ENCODE data around the gene CHD2. TPM values are rescaled to one million over a fixed set of nuclear protein-coding genes. Genes with fewer than 3 reads are reported as not detected.

CHD2 gene
- total and polyA plus RNA-seq, 2 donors (not counting 3 experiments of a cell fraction or from before 2014, with no cell fraction given) = 53.8 to 97.9 TPM

GRCh38 chr15:92938387-92938786 is 38.3 kb downstream of the CHD2 start:
- POLR2A ChIA-PET = interaction anchor here (1.2 kb wide), 1 partner anchor 38 kb away, joined by 3 read pairs; the partner anchor contains the start of gene CHD2
- no peak for TF ChIP-seq JUN (IDR thresholded peaks at IDR 0.05; ENCODE audit: borderline replicate concordance, insufficient read depth, insufficient read length, low read depth)
- TF ChIP-seq POLR2AphosphoS5 (IDR thresholded peaks at IDR 0.05; ENCODE audit: insufficient read depth, low read depth, low read length) = no peak
- TF ChIP-seq, protein P1, sequence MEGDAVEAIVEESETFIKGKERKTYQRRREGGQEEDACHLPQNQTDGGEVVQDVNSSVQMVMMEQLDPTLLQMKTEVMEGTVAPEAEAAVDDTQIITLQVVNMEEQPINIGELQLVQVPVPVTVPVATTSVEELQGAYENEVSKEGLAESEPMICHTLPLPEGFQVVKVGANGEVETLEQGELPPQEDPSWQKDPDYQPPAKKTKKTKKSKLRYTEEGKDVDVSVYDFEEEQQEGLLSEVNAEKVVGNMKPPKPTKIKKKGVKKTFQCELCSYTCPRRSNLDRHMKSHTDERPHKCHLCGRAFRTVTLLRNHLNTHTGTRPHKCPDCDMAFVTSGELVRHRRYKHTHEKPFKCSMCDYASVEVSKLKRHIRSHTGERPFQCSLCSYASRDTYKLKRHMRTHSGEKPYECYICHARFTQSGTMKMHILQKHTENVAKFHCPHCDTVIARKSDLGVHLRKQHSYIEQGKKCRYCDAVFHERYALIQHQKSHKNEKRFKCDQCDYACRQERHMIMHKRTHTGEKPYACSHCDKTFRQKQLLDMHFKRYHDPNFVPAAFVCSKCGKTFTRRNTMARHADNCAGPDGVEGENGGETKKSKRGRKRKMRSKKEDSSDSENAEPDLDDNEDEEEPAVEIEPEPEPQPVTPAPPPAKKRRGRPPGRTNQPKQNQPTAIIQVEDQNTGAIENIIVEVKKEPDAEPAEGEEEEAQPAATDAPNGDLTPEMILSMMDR (IDR thresholded peaks at IDR 0.05; ENCODE audit: extremely low read depth in 1 of 2, insufficient read depth in 1 of 2, low read depth in 1 of 2, low read length in 2 of 2) = no peak
- TF ChIP-seq, protein P2, sequence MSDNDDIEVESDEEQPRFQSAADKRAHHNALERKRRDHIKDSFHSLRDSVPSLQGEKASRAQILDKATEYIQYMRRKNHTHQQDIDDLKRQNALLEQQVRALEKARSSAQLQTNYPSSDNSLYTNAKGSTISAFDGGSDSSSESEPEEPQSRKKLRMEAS (IDR thresholded peaks at IDR 0.05; ENCODE audit: insufficient read depth, insufficient read length) = no peak
- TF ChIP-seq EZH2 (IDR thresholded peaks at IDR 0.05; ENCODE audit: borderline replicate concordance, low read depth, low read length, severe bottlenecking) = no peak
- TF ChIP-seq FOS (IDR thresholded peaks at IDR 0.05; ENCODE audit: borderline replicate concordance, insufficient read depth, low read length) = no peak
- no peak for TF ChIP-seq GATA2 (IDR thresholded peaks at IDR 0.05; ENCODE audit: insufficient read depth, insufficient read length, low read depth, low read length)
- TF ChIP-seq MYC (IDR thresholded peaks at IDR 0.05; ENCODE audit: low read depth, low read length) = no peak
- no peak for TF ChIP-seq POLR2A (IDR thresholded peaks at IDR 0.05; ENCODE audit: low read depth, low read length)

More at GRCh38 chr15:92938387-92938786, 38.3 kb downstream of the CHD2 start:
- H3K9me3 ChIP-seq (replicated peaks; ENCODE audit: control insufficient read depth, insufficient read depth, low read length) = no peaks in the 10 kb centered on the region
- dilution Hi-C loops (cut with MboI; ENCODE audit: extremely low pct_ligation_motif_present, low sequenced_read_pairs) (no loop called here), intact Hi-C loops (cut with micrococcal nuclease) (loop anchor here (2.0 kb wide), 1 partner anchor 14 kb away; no protein-coding TSS in a partner anchor)
- H3K27ac ChIP-seq (ENCODE audit: insufficient read depth, low read depth, low read length) = no peak overlapping the region
- no peak overlapping the region for H2AFZ ChIP-seq (ENCODE audit: low read depth, low read length)
- DNase-seq (ENCODE audit: low read depth, low spot score) (no peak), FAIRE-seq (no peak)
- H3K4me3 ChIP-seq (replicated peaks in 1 of 3; ENCODE audit: insufficient read depth in 1 of 3, low read depth in 1 of 3, low read length in 3 of 3) = no peak overlapping the region
- peaks cover 68% of the 10 kb centered on the region for H3K79me2 ChIP-seq (ENCODE audit: control insufficient read depth, insufficient read depth, low read length)
- H3K4me2 ChIP-seq (ENCODE audit: insufficient read depth, low read length) = no peak overlapping the region
- CTCF ChIA-PET = interaction anchor here (1.6 to 2.4 kb wide), 5 partner anchors 10 to 141 kb away, joined by 3 to 6 read pairs (median 5); no protein-coding TSS in a partner anchor
- no peaks in the 10 kb centered on the region for H4K20me1 ChIP-seq (replicated peaks; ENCODE audit: control insufficient read depth, extremely low read depth, insufficient read depth, low read length)
- H3K4me1 ChIP-seq (ENCODE audit: control insufficient read depth, extremely low read depth, insufficient read depth, low read length) = no peaks in the 10 kb centered on the region
- no peaks in the 10 kb centered on the region for H3K9me1 ChIP-seq (replicated peaks; ENCODE audit: control insufficient read depth, extremely low read depth, insufficient read depth, low read length)
- no peaks in the 10 kb centered on the region for H3K27me3 ChIP-seq (ENCODE audit: control insufficient read depth in 2 of 2, insufficient read depth in 2 of 2, low read length in 2 of 2)
- no peak overlapping the region for H3K9ac ChIP-seq (replicated peaks; ENCODE audit: extremely low read depth, insufficient read depth, low read length)
- peaks cover 29 to 50% of the 10 kb centered on the region in 2 experiments for H3K36me3 ChIP-seq (ENCODE audit: control insufficient read depth in 2 of 2, extremely low read depth in 1 of 2, insufficient read depth in 2 of 2, low read length in 2 of 2)
- BruUV-seq (replicated peaks) = no TSS peak
